ENCODE data around the gene YWHAB. TPM values are rescaled to one million over a fixed set of nuclear protein-coding genes. Genes with fewer than 3 reads are reported as not detected.

The YWHAB gene
- total and polyA plus RNA-seq, 10 of the 15 experiments (the other 5 are each of a cell fraction or from before 2014, with no cell fraction given), result 63.5 to 323 (median 144) TPM

DNA sequence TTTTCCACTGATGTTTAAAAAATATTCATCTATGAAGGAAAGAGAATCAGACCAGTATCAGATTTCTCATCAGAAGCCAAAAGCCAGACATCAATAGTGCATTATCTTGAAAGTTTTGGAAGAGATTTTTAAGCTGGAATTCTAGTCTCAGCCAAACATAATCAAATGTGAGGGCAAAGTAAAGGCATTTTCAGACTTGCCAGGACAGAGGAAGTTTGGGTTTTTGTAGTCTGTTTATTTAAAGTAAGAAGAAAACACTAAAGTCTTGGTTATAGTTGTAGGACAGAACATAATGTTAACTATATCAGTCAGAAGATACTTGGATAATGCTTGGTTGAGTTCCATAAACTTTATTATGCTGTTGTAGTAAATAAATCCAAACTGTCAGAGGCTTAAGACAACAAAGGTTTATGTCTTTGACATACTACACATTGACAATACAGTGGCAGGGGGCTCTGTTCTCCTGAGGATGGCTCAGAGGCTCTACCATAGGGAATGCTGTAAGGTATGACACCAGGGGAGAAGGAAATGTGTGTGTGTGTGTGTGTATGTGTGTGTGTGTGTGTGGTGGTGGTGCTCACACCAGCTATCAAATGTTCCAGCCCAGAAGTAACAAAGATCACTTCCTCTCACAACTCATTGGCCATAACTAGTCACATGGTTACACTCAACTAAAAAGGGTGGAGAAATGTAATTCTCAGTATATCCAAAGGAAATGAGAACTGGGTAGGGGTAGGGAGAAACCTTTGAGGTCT lies 26.7 kb upstream of the YWHAB start:
- RAD21 ChIA-PET (ENCODE audit: unreplicated experiment), result no interaction called here
- ATAC-seq (no peak), FAIRE-seq (no peak)

DNA sequence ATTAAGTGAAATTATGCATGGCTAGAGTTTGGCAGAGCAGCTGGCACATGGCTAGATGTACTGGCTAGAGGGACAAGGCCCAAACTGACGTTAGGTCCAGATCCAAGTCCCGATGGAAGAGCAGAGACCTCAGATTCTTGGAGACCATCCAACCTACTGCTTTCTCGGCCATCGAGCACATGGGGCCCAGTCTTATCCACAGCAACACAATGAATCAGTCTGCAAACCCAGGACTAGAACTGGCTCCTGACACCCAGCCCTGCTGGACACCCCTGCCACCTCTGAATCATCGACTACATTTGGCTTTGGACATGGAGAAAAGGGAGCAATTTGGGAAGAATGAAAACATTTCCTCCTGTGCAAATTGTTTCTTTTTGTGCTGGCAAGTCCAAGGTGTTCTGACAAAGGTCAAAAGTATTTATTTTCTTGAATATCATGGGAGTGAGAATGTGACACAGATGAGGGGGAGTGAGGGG lies 23.9 kb upstream of the YWHAB start:
- Histone ChIP-seq H4K20me1 (ENCODE audit: control insufficient read depth, insufficient read depth) (no peaks in the 10 kb centered on the region), H3K4me2 (ENCODE audit: control insufficient read depth, insufficient read depth) (no peak overlapping the region), H3K27me3 (replicated peaks in 1 of 2; ENCODE audit: control insufficient read depth in 2 of 2, insufficient read depth in 2 of 2, low read length in 1 of 2) (no peaks in the 10 kb centered on the region), H3K9me3 (replicated peaks; ENCODE audit: control insufficient read depth, insufficient read depth, low read length) (no peaks in the 10 kb centered on the region; the same call in 2 of the 3 replicates), H2AFZ (ENCODE audit: control insufficient read depth, low read depth, low read length) (no peak overlapping the region), H3K27ac (ENCODE audit: control insufficient read depth, insufficient read depth) (no peak overlapping the region), H3K9ac (ENCODE audit: control insufficient read depth, insufficient read depth, low read length) (no peak overlapping the region), H3K4me1 (ENCODE audit: control insufficient read depth, insufficient read depth, low read length) (no peaks in the 10 kb centered on the region), H3K79me2 (ENCODE audit: control insufficient read depth, insufficient read depth, low read length) (no peaks in the 10 kb centered on the region), H3K4me3 (no peak overlapping the region), H3K36me3 (ENCODE audit: control insufficient read depth in 2 of 2, insufficient read depth in 2 of 2, low read length in 1 of 2) (no peaks in the 10 kb centered on the region)
- DNase-seq (ENCODE audit: low read depth, low spot score) (no peak), FAIRE-seq (peak; percentile 70), ATAC-seq (no peak)
- ChIA-PET SMC1A (ENCODE audit: uncharacterized antibody, unreplicated experiment) (interaction anchor here (1.5 kb wide), 1 partner anchor 15 kb away, joined by 3 read pairs; no protein-coding TSS in a partner anchor), POLR2A (no interaction called here), CTCF (interaction anchor here (0.6 kb wide), 1 partner anchor 56 kb away, joined by 3 read pairs; no protein-coding TSS in a partner anchor), RAD21 (ENCODE audit: unreplicated experiment) (no interaction called here)
- BruUV-seq (replicated peaks), result no TSS peak
- 22% methylated on average over 5 of the region's 5 CpGs for WGBS (ENCODE audit: insufficient coverage, insufficient replicate concordance, low lambda C conversion rate, missing lambda C conversion rate)
- TF ChIP-seq, protein P1, sequence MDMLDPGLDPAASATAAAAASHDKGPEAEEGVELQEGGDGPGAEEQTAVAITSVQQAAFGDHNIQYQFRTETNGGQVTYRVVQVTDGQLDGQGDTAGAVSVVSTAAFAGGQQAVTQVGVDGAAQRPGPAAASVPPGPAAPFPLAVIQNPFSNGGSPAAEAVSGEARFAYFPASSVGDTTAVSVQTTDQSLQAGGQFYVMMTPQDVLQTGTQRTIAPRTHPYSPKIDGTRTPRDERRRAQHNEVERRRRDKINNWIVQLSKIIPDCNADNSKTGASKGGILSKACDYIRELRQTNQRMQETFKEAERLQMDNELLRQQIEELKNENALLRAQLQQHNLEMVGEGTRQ (IDR thresholded peaks at IDR 0.05; ENCODE audit: borderline replicate concordance, low read depth, low read length), result no peak
- TF ChIP-seq, protein P2, sequence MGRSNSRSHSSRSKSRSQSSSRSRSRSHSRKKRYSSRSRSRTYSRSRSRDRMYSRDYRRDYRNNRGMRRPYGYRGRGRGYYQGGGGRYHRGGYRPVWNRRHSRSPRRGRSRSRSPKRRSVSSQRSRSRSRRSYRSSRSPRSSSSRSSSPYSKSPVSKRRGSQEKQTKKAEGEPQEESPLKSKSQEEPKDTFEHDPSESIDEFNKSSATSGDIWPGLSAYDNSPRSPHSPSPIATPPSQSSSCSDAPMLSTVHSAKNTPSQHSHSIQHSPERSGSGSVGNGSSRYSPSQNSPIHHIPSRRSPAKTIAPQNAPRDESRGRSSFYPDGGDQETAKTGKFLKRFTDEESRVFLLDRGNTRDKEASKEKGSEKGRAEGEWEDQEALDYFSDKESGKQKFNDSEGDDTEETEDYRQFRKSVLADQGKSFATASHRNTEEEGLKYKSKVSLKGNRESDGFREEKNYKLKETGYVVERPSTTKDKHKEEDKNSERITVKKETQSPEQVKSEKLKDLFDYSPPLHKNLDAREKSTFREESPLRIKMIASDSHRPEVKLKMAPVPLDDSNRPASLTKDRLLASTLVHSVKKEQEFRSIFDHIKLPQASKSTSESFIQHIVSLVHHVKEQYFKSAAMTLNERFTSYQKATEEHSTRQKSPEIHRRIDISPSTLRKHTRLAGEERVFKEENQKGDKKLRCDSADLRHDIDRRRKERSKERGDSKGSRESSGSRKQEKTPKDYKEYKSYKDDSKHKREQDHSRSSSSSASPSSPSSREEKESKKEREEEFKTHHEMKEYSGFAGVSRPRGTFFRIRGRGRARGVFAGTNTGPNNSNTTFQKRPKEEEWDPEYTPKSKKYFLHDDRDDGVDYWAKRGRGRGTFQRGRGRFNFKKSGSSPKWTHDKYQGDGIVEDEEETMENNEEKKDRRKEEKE (IDR thresholded peaks at IDR 0.05), result no peak
- TF ChIP-seq BRCA1 (IDR thresholded peaks at IDR 0.05; ENCODE audit: low read depth, low read length) (no peak), SREBF1 (IDR thresholded peaks at IDR 0.05; ENCODE audit: low read length) (no peak)
- intact Hi-C loops (cut with micrococcal nuclease; ENCODE audit: unreplicated experiment) (no loop called here), in situ Hi-C loops (cut with MboI) (loop anchor here (10.0 kb wide), 1 partner anchor 117 kb away; the partner anchor contains the start of gene KCNK15)

More for the DNA sequence above, 26.7 kb upstream of the YWHAB start:
- Histone ChIP-seq H3K27me3 (replicated peaks in 1 of 2; ENCODE audit: control insufficient read depth in 2 of 2, insufficient read depth in 2 of 2, low read length in 1 of 2) (no peaks in the 10 kb centered on the region), H3K79me2 (ENCODE audit: control insufficient read depth, insufficient read depth, low read length) (no peaks in the 10 kb centered on the region), H3K9me3 (replicated peaks; ENCODE audit: control insufficient read depth, insufficient read depth, low read length) (no peaks in the 10 kb centered on the region; the same call in 2 of the 3 replicates), H3K4me1 (ENCODE audit: control insufficient read depth, insufficient read depth, low read length) (no peaks in the 10 kb centered on the region), H4K20me1 (ENCODE audit: control insufficient read depth, insufficient read depth) (no peaks in the 10 kb centered on the region), H3K9ac (ENCODE audit: control insufficient read depth, insufficient read depth, low read length) (no peak overlapping the region), H2AFZ (ENCODE audit: control insufficient read depth, low read depth, low read length) (no peak overlapping the region), H3K36me3 (ENCODE audit: control insufficient read depth in 2 of 2, insufficient read depth in 2 of 2, low read length in 1 of 2) (no peaks in the 10 kb centered on the region), H3K27ac (ENCODE audit: control insufficient read depth, insufficient read depth) (no peak overlapping the region), H3K4me2 (ENCODE audit: control insufficient read depth, insufficient read depth) (no peak overlapping the region), H3K4me3 (no peak overlapping the region)
- intact Hi-C loops (cut with micrococcal nuclease; ENCODE audit: unreplicated experiment) (no loop called here), in situ Hi-C loops (cut with MboI) (no loop called here)
- no peak for DNase-seq (ENCODE audit: low read depth, low spot score)
- TF ChIP-seq KDM1A (IDR thresholded peaks at IDR 0.05; ENCODE audit: borderline replicate concordance), result no peak
- TF ChIP-seq NFYB (IDR thresholded peaks at IDR 0.05; ENCODE audit: insufficient read depth, low read depth, low read length), result peak; percentile 85
- POLR2A ChIA-PET, result no interaction called here
- CTCF ChIA-PET, result interaction anchor here (0.6 to 0.9 kb wide), 2 partner anchors 60 to 174 kb away, joined by 3 read pairs; no protein-coding TSS in a partner anchor
- SMC1A ChIA-PET (ENCODE audit: uncharacterized antibody, unreplicated experiment), result interaction anchor here (0.9 kb wide), 1 partner anchor 12 kb away, joined by 3 read pairs; no protein-coding TSS in a partner anchor
- no TSS peak for BruUV-seq (replicated peaks)
